K562 (cell line): ENCODE results near the gene ZNF513. TPM values are rescaled to one million over a fixed set of nuclear protein-coding genes. Genes with fewer than 3 reads are reported as not detected.
A peak's percentile ranks its signal among the peaks of the same experiment; 100 is the strongest.

Experiments used
- ATAC-seq: fragments of 200-7000 bp; cut with Tn5 transposase; 3 replicates; pipeline ENCODE4 v1.9.1; 2020; ENCODE audit warnings: moderate library complexity
- BruUV-seq: library from RNA; stranded (reverse); fragments of 400-500 nt; replicated peaks from 2 replicates; lab custom pipeline; 2021; lab: Mats Ljungman, UMichigan
- CTCF ChIA-PET: fragments of 300-600 bp; formaldehyde crosslinking; extraction: SDS; loops from one replicate; lab custom pipeline; 2021; ENCODE audit warnings: low intra/inter-chr PET ratio; lab: Yijun Ruan, JAX
- POLR2A ChIA-PET: fragments of 300-600, 350-650 bp; sonication (Branson Sonifier 250); formaldehyde crosslinking; extraction: SDS; loops from one replicate; lab custom pipeline; 2021; ENCODE audit warnings: antibody characterized with exemption, inconsistent platforms; lab: Yijun Ruan, JAX
- DNase-seq, 4 experiments: peaks; one replicate each; pipeline versions ENCODE4 v3.0.0 to v3.0.0-alpha.2; 2011 to 2018; ENCODE audit warnings: low spot score in 3 of 4, mixed read lengths in 3 of 4; ENCODE audit errors: extremely low read depth in 1 of 4
- FAIRE-seq: peaks from 2 replicates; lab custom pipeline; 2011; peaks lifted over from hg19 to GRCh38; lab: Jason Lieb, UNC
- H2AFZ ChIP-seq: 2 replicates; pipeline ENCODE4 v1.6.0; 2011; ENCODE audit warnings: low read depth, low read length, control low read depth, inconsistent platforms
- H3K27ac ChIP-seq: fragments of 200-600 bp; 3 replicates; pipeline ENCODE4 v1.8.0; 2011; ENCODE audit warnings: low read depth, mild to moderate bottlenecking, control low read depth, inconsistent platforms, low read length, moderate library complexity, mixed read lengths; ENCODE audit errors: extremely low read depth
- H3K27me3 ChIP-seq, 2 experiments: fragments of 300-600 bp in 1 of 2; 2 replicates in 1 of 2; 3 replicates in 1 of 2; pipeline versions ENCODE4 v1.6.0 to v1.8.0; 2011; ENCODE audit warnings: inconsistent platforms in 2 of 2, low read length in 2 of 2, mild to moderate bottlenecking in 1 of 2, mixed read lengths in 1 of 2, moderate library complexity in 1 of 2; ENCODE audit not compliant: control insufficient read depth in 2 of 2, insufficient read depth in 2 of 2
- H3K36me3 ChIP-seq: fragments of 300-600 bp; 3 replicates; pipeline ENCODE4 v1.8.0; 2011; ENCODE audit warnings: mild to moderate bottlenecking, low read length, inconsistent platforms; ENCODE audit not compliant: control insufficient read depth, insufficient read depth
- H3K4me1 ChIP-seq, 2 experiments: fragments of 200-600 bp in 1 of 2; replicated peaks in 1 of 2; 2 replicates in 1 of 2; 3 replicates in 1 of 2; pipeline versions ENCODE4 v1.5.1 to v1.8.0; 2011; ENCODE audit warnings: inconsistent platforms in 2 of 2, low read length in 2 of 2, mild to moderate bottlenecking in 1 of 2, mixed read lengths in 1 of 2, moderate library complexity in 1 of 2; ENCODE audit not compliant: control insufficient read depth in 2 of 2, insufficient read depth in 2 of 2
- H3K4me2 ChIP-seq: 2 replicates; pipeline ENCODE4 v1.6.1; 2011; ENCODE audit warnings: low read length, control low read depth, inconsistent platforms, mixed read lengths; ENCODE audit not compliant: insufficient read depth
- H3K4me3 ChIP-seq: fragments of 200-600 bp; sonication (generic), shearing (Covaris generic); 2 replicates; pipeline ENCODE4 v1.5.1; 2016; ENCODE audit warnings: control low read depth, inconsistent platforms
- H3K79me2 ChIP-seq: fragments of 200-600 bp; 3 replicates; pipeline ENCODE4 v1.8.0; 2011; ENCODE audit warnings: low read length, inconsistent platforms; ENCODE audit not compliant: control insufficient read depth, insufficient read depth
- H3K9ac ChIP-seq, 2 experiments: 2 replicates each; pipeline versions ENCODE4 v1.6.0 to v1.6.1; 2011; ENCODE audit warnings: low read depth in 2 of 2, low read length in 2 of 2, control low read depth in 1 of 2, inconsistent platforms in 1 of 2, mild to moderate bottlenecking in 1 of 2, mixed read lengths in 1 of 2; ENCODE audit not compliant: insufficient read depth in 1 of 2
- H3K9me1 ChIP-seq: one replicate; pipeline ENCODE4 v1.6.0; 2011; ENCODE audit warnings: inconsistent platforms, mild to moderate bottlenecking, low read length, moderate library complexity; ENCODE audit not compliant: control insufficient read depth, insufficient read depth
- H3K9me3 ChIP-seq: replicated peaks from 2 replicates; pipeline ENCODE4 v1.5.1; 2011; ENCODE audit warnings: low read depth, low read length, inconsistent platforms; ENCODE audit not compliant: control insufficient read depth, insufficient read depth
- H4K20me1 ChIP-seq: replicated peaks from 2 replicates; pipeline ENCODE4 v1.6.1; 2011; ENCODE audit warnings: low read length, inconsistent platforms, mixed read lengths; ENCODE audit not compliant: control insufficient read depth, insufficient read depth
- AFF1 ChIP-seq, 2 experiments: fragments of 450-650 bp; IDR thresholded peaks; 2 replicates each; pipeline ENCODE4 v1.6.1; 2018; ENCODE audit warnings: mild to moderate bottlenecking in 2 of 2, low read depth in 1 of 2; ENCODE audit not compliant: partially characterized antibody in 2 of 2
- FOXM1 ChIP-seq, 2 experiments: fragments of 450-650 bp in 1 of 2; sonication (generic) in 1 of 2; formaldehyde crosslinking in 1 of 2; IDR thresholded peaks; 2 replicates each; pipeline versions ENCODE4 v1.6.1 to v1.9.0; 2017 to 2022; ENCODE audit warnings: low read depth in 2 of 2, mild to moderate bottlenecking in 2 of 2, missing genetic modification reagents in 1 of 2, moderate library complexity in 1 of 2
- MCM5 ChIP-seq: fragments of 450-650 bp; IDR thresholded peaks from 2 replicates; pipeline ENCODE4 v1.6.1; 2016; ENCODE audit warnings: low read depth
- POLR2A ChIP-seq: fragments of 450-650 bp; conservative IDR thresholded peaks from 2 replicates; pipeline ENCODE4 v1.6.1; 2016
- POLR2G ChIP-seq: fragments of 200-400 bp; formaldehyde crosslinking; IDR thresholded peaks from 2 replicates; pipeline ENCODE4 v1.6.1; 2017; ENCODE audit warnings: low read depth, mild to moderate bottlenecking, antibody characterized with exemption, low read length, moderate library complexity
- RBFOX2 ChIP-seq: fragments of 200-400 bp; formaldehyde crosslinking; IDR thresholded peaks from 2 replicates; pipeline ENCODE4 v1.6.1; 2017; ENCODE audit warnings: low read depth, mild to moderate bottlenecking, low read length, moderate library complexity
- RBM22 ChIP-seq: fragments of 200-400 bp; formaldehyde crosslinking; IDR thresholded peaks from 2 replicates; pipeline ENCODE4 v1.6.1; 2018; ENCODE audit warnings: low read length, low read depth; ENCODE audit not compliant: poor library complexity, severe bottlenecking
- SIN3A ChIP-seq, 2 experiments: fragments of 150-350 bp in 1 of 2; IDR thresholded peaks; 2 replicates each; pipeline ENCODE4 v1.6.1; 2011 to 2016; ENCODE audit warnings: borderline replicate concordance in 2 of 2, low read depth in 2 of 2, low read length in 2 of 2, mild to moderate bottlenecking in 2 of 2, moderate library complexity in 2 of 2; ENCODE audit not compliant: control insufficient read depth in 1 of 2
- ZBTB33 ChIP-seq: sonication (generic); formaldehyde crosslinking; IDR thresholded peaks from 2 replicates; pipeline ENCODE4 v1.8.1; 2023; ENCODE audit warnings: mild to moderate bottlenecking, missing genetic modification reagents
- WGBS: fragments of 100-300 bp; shearing (Covaris generic); methylation state at CpG from one replicate; pipeline ENCODE4 v1.1.6; 2016; ENCODE audit warnings: low coverage, mixed read lengths; ENCODE audit not compliant: insufficient coverage; ENCODE audit errors: missing lambda C conversion rate; 5-methylcytosine and 5-hydroxymethylcytosine counted together
- in situ Hi-C: fragments of 300-500 bp; cut with MboI; formaldehyde crosslinking; loops from 4 replicates; pipeline ENCODE4 v1.15.0; 2018; ENCODE audit warnings: inconsistent platforms, mixed read lengths
- intact Hi-C: fragments of 100-400 bp; cut with micrococcal nuclease; formaldehyde crosslinking; loops from 2 replicates; pipeline ENCODE4 v1.14.2; 2022
- polyA plus RNA-seq, 8 experiments: library from polyadenylated mRNA; depleted of rRNA in 4 of 8; stranded (reverse) in 5 of 8; unstranded in 3 of 8; fragments of >200 nt; fragmentation: Nextera tagmentation in 2 of 8; fragmentation: Illumina TruSeq in 1 of 8; extraction: Ambion mirVana in 2 of 8; extraction: Trizol in 1 of 8; gene quantifications; 2 replicates each; pipeline versions ENCODE4 v1.2.1 to v1.2.3, GENCODE V29; 2011 to 2014; ENCODE audit warnings: inconsistent platforms in 1 of 8, missing spikeins in 1 of 8
- total RNA-seq, 7 experiments: library from RNA; depleted of rRNA in 6 of 7; stranded (reverse); fragments of >200 nt in 6 of 7; fragmentation: Illumina TruSeq in 2 of 7; extraction: Trizol in 2 of 7; gene quantifications; 2 replicates each; pipeline versions ENCODE4 v1.2.1 to v1.2.3, GENCODE V29; 2011 to 2021; ENCODE audit warnings: low replicate concordance in 1 of 7

Gene ZNF513
- total and polyA plus RNA-seq, 9 of the 15 experiments (the other 6 are each of a cell fraction or from before 2014, with no cell fraction given) = 0.04 to 13.6 (median 4.4) TPM

- H3K4me2 ChIP-seq = no peak overlapping the region
- H3K9me1 ChIP-seq = no peaks in the 10 kb centered on the region
- no peak overlapping the region for H3K9ac ChIP-seq
- FAIRE-seq = no peak
- in situ Hi-C loops (no loop called here), intact Hi-C loops (no loop called here)
- H3K9me3 ChIP-seq = no peaks in the 10 kb centered on the region
- H3K79me2 ChIP-seq = peaks cover 45% of the 10 kb centered on the region
- POLR2A ChIA-PET = interaction anchor here (0.5 to 0.9 kb wide), 4 partner anchors 15 to 264 kb away, joined by 3 to 5 read pairs (median 3); partner anchors contain the start of gene GTF3C2
- no peak for DNase-seq
- no peak overlapping the region for H3K4me3 ChIP-seq
- H3K27ac ChIP-seq = no peak overlapping the region; the same call in 2 of the 3 replicates
- H3K4me1 ChIP-seq = peaks cover 12 to 43% of the 10 kb centered on the region in 2 experiments
- no peaks in the 10 kb centered on the region for H3K27me3 ChIP-seq
- 86% methylated on average over 14 of the region's 20 CpGs for WGBS
- BruUV-seq = no TSS peak
- TF ChIP-seq FOXM1 (IDR thresholded peaks at IDR 0.05; ENCODE audit: low read depth) (no peak), FOXM1 (CRISPR knock-in tag; IDR thresholded peaks at IDR 0.05; ENCODE audit: low read depth) (no peak), AFF1 (IDR thresholded peaks at IDR 0.05; ENCODE audit: low read depth in 1 of 2, partially characterized antibody in 2 of 2) (no peak), MCM5 (no peak), ZBTB33 (CRISPR knock-in tag) (0 out of 2 replicates have a peak, but pooled peaks have one; percentile 40), RBFOX2 (peak; percentile 66; the same call in 1 of the 2 replicates), POLR2G (peak; percentile 66), SIN3A (IDR thresholded peaks at IDR 0.05; ENCODE audit: borderline replicate concordance in 2 of 2, control insufficient read depth in 1 of 2, low read depth in 2 of 2, low read length in 2 of 2) (no peak), POLR2A (0 out of 2 replicates have a peak, but pooled peaks have one; percentile 6), RBM22 (peak; percentile 58)
- H3K36me3 ChIP-seq = peaks cover 71% of the 10 kb centered on the region
- ATAC-seq = no peak
- no peak overlapping the region for H2AFZ ChIP-seq
- H4K20me1 ChIP-seq = no peaks in the 10 kb centered on the region
- CTCF ChIA-PET = no interaction called here
These were observed 4.9 kb downstream of the ZNF513 start for GRCh38 chr2:27375513-27376099.
